SH-SY5Y (cell line): ENCODE measurements around the gene HDAC8.
A peak's percentile ranks its signal among the peaks of the same experiment; 100 is the strongest.

Source experiments
- GATA2 ChIP-seq: IDR thresholded peaks from 2 replicates; pipeline ENCODE4 v1.6.1; 2011; ENCODE audit warnings: mild to moderate bottlenecking, low read depth, low read length
- GATA3 ChIP-seq: IDR thresholded peaks from 2 replicates; pipeline ENCODE4 v1.6.1; 2011; ENCODE audit warnings: low read depth, mild to moderate bottlenecking, low read length, moderate library complexity

HDAC8 gene

GRCh38 chrX:72554448-72555140, 18.0 kb downstream of the HDAC8 start:
- no peak for TF ChIP-seq GATA2
- TF ChIP-seq GATA3: no peak

- TF ChIP-seq GATA3: no peak
- TF ChIP-seq GATA2: no peak
These were observed 26.7 kb downstream of the HDAC8 start for GRCh38 chrX:72545990-72546389.

GRCh38 chrX:72540318-72540717, 32.3 kb downstream of the HDAC8 start:
- TF ChIP-seq GATA2: no peak
- no peak for TF ChIP-seq GATA3

DNA sequence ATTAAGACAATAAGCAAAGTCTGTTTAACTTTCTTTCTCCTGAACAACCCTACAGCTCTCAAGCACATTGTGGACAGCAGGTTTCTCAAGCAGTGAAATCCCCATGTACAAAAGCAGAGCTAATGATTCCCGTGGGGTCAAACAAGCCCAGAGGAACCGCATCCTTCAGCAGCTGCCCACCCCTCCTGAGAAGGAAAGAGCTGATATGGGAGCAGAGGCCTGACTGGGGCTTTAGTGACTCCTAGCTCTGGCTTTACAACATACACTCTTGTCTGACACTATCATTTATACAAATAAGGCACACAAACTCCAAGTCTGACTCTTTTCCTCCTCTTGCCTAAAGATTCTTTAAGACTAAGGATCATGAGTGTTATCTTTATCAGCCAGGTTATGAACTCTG, 32.8 kb downstream of the HDAC8 start:
- TF ChIP-seq GATA3 (no peak), GATA2 (no peak)

DNA sequence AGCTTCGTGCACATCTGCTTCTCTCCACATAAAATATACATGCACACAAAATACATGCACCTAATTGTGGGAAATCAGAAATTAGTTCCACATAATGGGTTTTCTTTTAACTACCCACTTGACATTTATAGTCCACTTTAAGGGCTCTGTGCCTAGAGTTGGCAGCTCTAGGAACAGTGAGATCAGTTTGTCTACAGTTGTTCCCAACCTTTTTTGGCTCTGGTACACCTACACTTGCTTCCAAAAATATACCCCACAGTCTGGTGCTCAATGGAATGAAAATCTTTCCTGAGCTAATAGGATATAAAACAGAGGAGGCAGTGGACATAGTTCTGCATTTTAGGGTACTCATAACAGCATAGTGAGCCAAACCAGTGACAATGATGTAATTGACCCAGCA, 36.1 kb downstream of the HDAC8 start:
- TF ChIP-seq GATA3: no peak

DNA sequence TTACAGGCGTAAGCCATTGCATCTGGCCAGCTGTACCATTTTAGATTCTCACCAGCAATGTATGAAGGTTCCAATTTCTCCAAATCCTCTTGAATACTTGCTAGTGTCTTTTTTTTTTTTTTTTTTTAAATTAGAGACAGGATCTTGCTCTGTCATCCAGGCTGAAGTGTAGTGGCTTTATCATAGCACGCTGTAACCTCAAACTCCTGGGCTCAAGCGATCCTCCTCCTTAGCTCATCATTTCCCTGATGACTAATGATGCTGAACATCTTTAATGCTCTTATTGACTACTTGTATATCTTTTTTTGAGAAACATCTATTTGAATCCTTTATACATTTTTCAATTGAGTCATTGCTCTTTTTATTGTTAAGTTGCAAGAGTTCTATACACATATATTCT, 40.3 kb downstream of the HDAC8 start:
- TF ChIP-seq GATA2 (no peak), GATA3 (no peak)

DNA sequence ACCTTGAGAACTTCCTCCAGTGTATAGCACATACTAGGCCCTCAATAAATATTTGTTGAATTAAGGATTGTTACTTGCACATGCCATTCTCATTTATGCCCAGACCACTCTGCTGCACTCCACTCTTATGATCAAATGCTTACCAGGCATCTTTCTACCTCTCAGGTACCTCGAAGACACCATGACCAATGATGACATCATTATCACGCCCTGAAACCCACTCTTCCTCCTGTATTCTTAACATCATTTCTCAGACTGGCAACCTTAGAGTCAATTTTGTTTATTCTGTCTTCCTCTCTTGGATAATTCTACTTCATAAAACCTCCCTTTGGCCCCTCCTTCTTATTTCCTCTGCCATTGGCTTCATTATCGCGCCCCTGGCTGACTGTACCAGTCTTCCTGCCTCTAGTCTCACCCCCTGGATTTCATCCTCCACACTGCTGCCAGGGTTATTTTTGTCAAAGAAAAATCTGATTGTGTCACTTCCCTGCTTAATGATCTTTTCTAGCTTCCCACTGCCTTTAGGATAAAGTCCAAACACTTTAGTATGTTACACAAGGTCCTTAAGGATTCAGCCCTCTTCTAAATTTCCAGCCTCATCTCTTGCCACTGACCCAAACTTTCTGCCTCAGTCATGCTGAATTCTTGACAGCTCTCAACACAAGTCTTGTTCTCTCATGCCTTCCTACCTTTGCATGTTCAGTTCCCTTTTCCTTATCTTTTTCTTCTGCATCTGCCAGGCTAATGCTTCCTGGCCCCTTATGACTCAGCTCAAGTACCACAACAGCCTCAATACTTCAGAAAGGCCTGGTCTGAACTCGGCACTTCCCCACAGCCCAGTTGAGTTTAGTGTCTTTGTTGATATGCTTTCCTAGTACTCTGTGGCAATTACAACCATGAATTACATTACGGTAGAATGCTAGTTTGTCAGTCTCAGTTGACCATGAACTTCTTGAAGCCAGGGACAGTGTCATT, 45.8 kb downstream of the HDAC8 start:
- TF ChIP-seq GATA2 (no peak), GATA3 (no peak)

GRCh38 chrX:72498782-72499181, 73.9 kb downstream of the HDAC8 start:
- TF ChIP-seq GATA2: no peak
- no peak for TF ChIP-seq GATA3

DNA sequence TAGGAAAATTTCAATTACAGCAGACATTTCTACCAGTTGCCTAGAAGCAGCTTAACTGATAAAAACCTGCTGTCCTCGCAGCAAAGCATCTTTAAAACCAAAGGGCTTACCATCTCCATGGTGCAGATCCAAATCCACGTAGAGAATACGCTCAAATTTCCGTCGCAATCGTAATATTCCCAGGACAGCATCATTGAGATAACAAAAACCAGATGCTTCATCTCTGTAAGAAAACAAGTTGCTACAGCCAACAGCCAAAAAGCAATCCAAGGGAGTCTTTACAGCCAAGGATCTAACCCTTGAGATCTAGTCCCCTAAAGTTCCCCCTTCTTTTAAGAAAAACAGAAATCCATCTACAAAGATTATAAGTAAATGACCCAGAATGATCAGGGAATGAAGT, 77.6 kb downstream of the HDAC8 start:
- TF ChIP-seq GATA3 (no peak), GATA2 (0 out of 2 replicates have a peak, but pooled peaks have one; percentile 15)

DNA sequence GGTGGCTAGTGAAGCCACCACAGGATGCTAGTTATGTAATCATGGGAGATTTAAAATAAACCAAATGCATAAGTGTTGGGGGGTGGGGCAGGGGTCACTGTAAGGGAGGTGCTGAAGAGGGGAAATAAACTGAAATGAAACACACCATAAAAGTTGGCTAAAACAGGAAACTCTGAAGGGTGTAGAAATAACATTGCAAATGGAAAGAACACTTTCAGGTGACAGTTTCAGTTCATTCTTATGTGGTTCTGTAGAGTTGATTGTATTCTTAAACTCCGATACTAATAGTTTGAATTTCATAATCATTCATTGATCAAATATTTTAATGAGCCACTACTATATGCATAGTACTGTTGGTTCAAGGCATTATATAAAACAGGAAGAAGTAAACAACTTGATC, 80.1 kb downstream of the HDAC8 start:
- TF ChIP-seq GATA3: no peak

GRCh38 chrX:72487661-72488060, 85.0 kb downstream of the HDAC8 start:
- no peak for TF ChIP-seq GATA2
- TF ChIP-seq GATA3: no peak

DNA sequence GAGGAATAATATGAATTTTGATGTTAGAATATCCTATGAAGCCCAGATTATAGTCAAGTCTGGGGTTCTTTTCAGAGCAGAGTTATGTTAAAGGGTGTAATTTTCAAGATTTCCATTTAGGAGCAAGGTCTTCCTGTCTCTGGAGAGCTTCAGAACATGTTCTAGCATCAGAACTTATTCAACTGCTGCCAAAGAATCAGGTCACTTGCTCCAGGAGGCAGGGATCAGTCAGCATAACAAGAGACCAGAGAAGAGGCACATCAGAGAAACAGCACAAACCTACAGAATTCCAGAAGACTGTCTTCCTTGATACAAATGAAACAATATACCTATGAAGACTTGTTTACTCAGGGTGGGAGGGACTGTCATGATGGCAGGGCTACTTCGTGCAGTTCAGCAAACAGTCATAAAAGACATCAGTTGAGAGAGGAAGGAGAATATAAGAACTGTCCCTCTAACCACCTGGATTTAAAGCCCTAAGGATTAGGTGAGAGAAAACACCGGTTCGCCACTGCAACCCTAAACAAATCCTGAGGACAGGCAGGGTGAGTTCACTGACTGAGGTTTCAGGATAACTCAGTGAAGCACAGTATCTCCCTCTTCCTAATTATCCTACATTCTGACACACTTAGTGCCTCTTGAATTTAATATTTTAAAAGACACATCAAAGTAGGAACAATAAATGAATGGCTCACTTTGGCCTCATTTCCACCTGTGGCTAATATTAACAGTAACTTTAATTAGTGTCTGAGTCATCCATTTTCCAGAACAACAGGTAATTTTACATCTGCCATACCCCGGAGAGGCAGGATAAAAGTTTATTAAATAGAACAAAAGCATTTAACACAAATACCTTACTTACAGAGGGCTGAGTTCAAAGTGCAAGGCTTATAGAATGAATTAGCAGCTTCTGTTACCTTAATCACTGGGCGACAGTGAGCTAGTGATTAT, 93.0 kb downstream of the HDAC8 start:
- TF ChIP-seq GATA2: no peak
- TF ChIP-seq GATA3: no peak

GRCh38 chrX:72478853-72479252, 93.8 kb downstream of the HDAC8 start:
- TF ChIP-seq GATA3 (no peak), GATA2 (no peak)

GRCh38 chrX:72478351-72478750, 94.3 kb downstream of the HDAC8 start:
- TF ChIP-seq GATA3 (no peak), GATA2 (no peak)
